C4-2B (cell line): ENCODE results near the gene AHRR.

Experiments
- H3K27ac ChIP-seq: fragments of 450-650 bp; 2 replicates; pipeline ENCODE4 v1.5.1; 2017
- ZFX ChIP-seq: fragments of 450-650 bp; IDR thresholded peaks from 2 replicates; pipeline ENCODE4 v1.6.1; 2017
- TF ChIP-seq, protein P1 (sequence below): fragments of 450-650 bp; conservative IDR thresholded peaks from 2 replicates; pipeline ENCODE4 v1.5.1; 2017; ENCODE audit warnings: mild to moderate bottlenecking

Gene AHRR

DNA sequence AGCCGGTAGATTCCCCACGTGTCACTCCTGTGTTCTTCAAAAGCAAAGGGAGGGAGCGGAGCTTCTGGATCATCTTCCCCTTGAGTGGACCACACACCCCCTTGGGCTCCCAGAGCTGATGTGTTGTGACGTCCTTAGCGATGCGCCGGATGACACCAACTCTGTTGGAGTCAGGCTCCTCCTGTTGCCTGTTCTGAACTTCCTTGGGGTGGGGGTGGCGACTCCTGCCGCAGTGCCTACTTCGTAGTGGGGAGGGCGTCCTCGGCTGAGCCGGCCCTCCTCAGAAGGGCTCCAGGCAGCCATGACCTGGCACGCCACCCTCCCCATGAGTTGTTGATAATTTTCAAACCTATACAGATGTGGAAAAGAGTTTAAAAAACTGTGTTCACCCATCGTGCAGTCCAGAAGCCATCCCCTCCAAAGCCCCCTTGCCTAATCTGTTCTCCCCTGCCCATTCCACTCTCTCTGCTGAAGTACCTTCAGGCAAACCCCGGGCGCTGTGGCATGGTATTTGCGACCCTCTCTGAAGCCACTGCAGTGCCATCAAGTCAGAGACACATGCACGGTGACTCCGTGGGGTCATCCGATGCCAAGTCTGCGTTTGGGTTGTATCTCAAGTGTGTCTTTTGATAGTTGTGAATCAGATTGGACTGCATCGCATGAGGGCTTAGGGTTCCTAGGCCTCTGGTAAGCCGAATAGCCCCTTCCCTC lies 138.2 kb downstream of the AHRR start:
- no peak overlapping the region for H3K27ac ChIP-seq
- TF ChIP-seq, protein P1, sequence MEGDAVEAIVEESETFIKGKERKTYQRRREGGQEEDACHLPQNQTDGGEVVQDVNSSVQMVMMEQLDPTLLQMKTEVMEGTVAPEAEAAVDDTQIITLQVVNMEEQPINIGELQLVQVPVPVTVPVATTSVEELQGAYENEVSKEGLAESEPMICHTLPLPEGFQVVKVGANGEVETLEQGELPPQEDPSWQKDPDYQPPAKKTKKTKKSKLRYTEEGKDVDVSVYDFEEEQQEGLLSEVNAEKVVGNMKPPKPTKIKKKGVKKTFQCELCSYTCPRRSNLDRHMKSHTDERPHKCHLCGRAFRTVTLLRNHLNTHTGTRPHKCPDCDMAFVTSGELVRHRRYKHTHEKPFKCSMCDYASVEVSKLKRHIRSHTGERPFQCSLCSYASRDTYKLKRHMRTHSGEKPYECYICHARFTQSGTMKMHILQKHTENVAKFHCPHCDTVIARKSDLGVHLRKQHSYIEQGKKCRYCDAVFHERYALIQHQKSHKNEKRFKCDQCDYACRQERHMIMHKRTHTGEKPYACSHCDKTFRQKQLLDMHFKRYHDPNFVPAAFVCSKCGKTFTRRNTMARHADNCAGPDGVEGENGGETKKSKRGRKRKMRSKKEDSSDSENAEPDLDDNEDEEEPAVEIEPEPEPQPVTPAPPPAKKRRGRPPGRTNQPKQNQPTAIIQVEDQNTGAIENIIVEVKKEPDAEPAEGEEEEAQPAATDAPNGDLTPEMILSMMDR = no peak
- TF ChIP-seq ZFX = no peak

DNA sequence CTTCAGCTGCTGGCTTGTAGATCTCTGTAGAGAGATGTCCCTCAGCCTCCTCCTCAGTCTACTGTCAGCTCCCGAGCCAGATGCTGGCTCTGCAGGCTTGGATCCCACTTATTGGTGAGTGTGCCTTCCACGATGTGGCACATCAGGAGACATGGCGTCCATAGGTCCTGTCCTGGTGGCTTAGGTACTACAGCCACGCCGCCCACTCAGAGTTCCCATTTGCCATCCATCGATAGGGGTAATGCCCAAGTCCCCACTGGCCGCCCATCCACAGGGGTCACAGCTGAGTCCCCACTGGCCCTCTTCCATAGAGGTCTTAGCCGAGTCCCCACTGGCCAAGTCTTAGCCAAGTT lies 138.7 kb downstream of the AHRR start:
- TF ChIP-seq ZFX = no peak
- H3K27ac ChIP-seq = no peak overlapping the region

DNA sequence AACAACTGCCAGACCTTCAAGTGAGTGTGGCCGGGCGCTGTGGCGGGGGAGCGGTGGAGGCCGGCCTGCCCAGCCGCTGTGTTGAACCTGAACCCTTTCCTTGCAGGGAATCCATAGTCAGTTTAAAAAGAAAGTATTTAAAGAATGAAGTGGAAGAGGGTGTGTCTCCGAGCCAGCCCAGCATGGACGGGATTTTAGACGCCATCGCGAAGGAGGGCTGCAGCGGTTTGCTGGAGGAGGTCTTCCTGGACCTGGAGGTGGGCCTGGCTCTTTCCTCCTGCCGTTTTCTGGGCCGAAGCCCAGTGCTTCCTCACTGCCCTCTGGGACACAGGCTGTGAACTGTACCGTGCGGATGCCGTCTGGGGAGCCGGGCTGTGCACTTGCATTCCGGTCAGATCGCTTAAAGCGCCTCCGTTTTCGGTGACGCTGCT lies 140.6 kb downstream of the AHRR start:
- TF ChIP-seq ZFX = no peak
- TF ChIP-seq, protein P1 = no peak
- H3K27ac ChIP-seq = no peak overlapping the region

DNA sequence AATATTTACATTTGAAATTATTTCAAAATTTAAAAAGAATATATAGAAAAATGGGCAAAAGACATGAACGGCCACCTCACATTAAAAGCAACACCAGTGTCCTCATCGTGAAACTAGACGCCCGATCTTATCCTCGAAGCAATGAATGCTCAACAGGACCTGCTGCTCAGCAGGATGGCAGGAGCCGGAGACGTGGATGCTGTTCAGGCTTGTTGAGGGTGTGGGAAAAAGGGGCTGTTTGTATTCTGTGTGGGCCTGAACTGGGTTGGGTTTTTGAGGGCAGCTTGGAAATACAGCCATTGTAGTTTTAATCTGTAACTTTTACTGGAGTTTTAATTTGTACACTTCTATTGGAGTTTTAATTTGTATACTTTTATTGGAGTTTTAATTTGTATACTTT lies 141.8 kb downstream of the AHRR start:
- TF ChIP-seq, protein P1 = no peak
- TF ChIP-seq ZFX = no peak
- no peak overlapping the region for H3K27ac ChIP-seq

DNA sequence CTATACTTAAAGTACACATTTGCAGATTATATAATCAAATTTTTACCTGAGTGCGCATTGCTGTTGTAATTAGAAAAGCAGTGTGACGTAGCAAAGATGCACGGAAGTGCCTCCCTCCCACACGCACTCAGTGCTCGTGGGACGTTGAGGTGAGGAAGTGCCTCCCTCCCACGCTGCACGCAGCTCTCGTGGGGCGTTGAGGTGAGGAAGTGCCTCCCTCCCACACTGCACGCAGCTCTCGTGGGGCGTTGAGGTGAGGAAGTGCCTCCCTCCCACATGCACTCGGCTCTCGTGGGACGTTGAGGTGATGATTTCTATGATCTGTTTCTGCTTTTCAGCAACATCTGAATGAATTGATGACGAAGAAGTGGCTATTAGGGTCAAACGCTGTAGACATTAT lies 142.4 kb downstream of the AHRR start:
- no peak for TF ChIP-seq ZFX
- TF ChIP-seq, protein P1 = no peak
- no peak overlapping the region for H3K27ac ChIP-seq

DNA sequence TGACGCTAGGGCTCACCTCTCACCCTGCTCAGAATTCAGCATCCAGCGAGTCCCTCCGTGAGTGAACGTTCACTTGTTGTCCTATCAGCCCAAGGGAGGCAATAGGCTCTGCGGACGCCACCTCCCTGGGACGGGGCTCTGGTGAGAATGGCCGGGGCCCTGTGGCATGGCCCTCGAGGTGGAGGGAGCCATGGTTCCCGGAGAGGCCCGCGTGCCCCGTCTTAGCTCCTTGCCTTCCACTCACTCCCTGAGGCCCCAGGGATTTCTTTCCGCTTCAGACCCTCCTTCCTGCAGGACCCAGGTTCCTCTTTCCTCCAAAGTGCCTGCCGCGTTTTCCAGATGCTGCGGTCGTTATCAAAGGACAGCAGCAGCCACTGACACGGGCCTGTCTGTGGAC lies 142.9 kb downstream of the AHRR start:
- H3K27ac ChIP-seq = no peak overlapping the region
- TF ChIP-seq ZFX = no peak
- TF ChIP-seq, protein P1 = no peak

DNA sequence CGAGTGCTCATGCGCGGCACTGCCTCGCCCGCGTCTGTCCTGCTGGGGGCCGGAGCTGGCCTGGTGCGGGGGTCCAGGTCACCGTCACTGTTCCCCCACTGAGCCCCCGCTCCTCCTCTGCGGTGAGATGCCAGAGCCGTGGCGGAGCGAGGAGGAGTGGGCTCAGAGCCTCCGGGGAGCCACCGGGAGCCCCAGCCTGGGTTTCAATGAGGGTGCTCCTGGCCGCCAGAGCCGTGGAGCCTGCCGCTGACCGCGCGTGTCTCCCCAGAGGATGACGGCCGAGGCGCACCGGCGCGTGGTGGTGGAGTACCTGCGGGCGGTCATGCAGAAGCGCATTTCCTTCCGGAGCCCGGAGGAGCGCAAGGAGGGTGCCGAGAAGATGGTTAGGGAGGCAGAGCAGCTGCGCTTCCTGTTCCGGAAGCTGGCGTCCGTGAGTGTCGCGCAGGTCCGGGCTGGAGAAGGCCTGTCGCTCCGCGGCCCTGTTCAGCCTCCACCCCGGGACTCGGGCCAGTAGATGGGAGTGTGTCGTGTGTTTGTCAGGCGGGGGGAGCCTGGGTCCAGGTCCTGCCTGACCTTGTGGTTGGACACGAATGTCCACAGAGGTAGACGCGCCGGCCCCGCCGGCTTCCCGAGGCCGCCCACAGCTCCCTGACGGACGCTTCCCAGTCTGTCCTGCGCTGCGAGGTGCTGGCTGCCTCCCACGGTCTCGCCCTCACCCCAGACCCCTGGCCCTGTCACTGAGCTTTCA lies 143.5 kb downstream of the AHRR start:
- no peak for TF ChIP-seq ZFX
- TF ChIP-seq, protein P1 = no peak
- H3K27ac ChIP-seq = no peak overlapping the region
